ENCODE results near the gene GPATCH2. TPM values are rescaled to one million over a fixed set of nuclear protein-coding genes. Genes with fewer than 3 reads are reported as not detected.

Gene GPATCH2
- total RNA-seq, 1 donor from 2014 or later: 40.2 TPM

DNA sequence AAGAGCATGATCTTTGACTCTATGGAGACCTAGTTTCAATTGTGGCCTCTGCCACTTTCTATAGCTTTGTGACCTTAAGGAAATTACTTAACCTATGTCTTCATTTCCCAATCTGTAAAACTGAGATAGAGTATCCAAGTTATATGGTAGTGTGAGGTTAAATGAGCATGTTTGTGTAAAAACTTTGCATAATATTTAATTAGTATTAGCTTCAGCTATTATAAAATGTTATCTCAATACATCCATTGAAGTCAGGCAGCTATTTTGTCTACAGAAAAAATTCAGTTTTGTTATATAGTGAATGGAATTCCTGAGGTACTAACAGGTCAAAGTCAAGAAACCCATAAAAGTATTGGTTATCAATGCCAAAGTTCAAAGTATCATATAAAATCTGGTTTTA lies 53.6 kb downstream of the GPATCH2 start:
- DNase-seq: no peak

DNA sequence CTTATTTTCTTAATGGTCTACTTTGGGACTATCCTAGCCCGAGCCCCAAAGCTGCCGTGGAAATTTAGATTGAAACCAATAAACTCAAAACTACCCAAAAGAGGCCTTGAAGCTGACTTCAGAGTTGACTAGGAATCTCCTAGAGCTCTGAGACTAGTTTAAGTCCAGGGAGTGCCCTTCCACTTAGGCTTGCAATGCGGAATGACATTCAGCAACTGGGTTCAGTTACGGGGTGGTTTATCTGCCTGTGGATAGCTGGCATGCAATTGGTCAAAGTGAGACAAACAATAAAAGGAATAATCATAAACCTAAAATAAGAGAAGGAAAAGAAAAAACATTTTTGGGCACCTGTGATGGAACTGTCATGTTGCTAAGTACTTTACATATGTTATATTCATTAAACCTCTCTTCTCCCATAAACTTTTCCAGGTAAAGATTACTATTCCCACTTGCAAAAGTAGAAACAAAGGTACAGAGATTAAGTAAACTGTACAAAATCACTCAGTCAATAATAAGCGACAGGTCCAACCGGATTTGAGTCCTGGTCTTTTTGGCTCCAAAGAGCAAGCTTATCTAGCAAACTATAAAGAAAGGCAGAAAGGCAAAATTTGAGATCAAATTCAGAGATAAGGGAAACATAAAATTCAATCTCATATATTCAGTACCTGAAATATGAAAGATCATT lies 56.5 kb downstream of the GPATCH2 start:
- no peak for DNase-seq

GRCh38 chr1:217569021-217569420 lies 61.9 kb downstream of the GPATCH2 start:
- DNase-seq: no peak

DNA sequence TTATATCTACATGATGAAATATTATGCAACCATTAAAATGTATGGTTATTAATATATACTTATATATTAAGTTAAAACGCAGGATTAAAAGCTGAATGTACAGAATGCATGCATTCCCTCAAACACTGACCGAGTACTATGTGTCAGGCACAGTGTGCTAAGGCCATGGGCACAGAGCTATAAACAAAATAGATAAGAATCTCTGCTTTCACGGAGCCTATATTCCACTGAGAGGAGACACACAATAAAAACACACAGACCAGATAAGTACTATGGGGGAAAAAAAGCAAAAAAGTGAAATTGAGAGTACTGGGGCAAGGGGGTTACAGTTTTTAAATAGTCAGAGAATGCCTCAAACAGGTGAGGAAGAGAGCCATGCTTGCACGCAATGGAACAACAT lies 62.7 kb downstream of the GPATCH2 start:
- no peak for DNase-seq

GRCh38 chr1:217564833-217565232 lies 66.1 kb downstream of the GPATCH2 start:
- no peak for DNase-seq

- no peak for DNase-seq
These were observed 66.7 kb downstream of the GPATCH2 start for GRCh38 chr1:217564207-217564606.

DNA sequence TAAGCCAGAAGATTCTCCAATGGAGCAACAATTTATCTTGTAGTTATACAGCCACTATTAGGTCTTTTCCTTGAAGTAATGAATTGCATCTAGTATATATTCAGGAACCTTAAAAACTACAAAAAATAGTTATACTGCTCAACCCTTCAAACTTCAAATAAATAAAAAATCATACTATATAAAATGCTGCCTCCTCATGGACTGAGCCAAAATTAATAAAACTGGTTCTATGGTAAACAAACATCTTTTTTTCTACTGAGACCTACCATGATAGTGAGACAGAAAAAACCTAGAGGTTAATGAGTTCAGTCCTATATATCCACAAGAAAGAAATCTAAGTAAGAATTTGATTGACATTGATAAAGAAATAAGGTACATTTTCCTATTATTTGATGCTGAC lies 67.7 kb downstream of the GPATCH2 start:
- no peak for DNase-seq

- DNase-seq: no peak
These were observed 68.5 kb downstream of the GPATCH2 start for GRCh38 chr1:217562229-217562878.

- DNase-seq: no peak
These were observed 69.4 kb downstream of the GPATCH2 start for GRCh38 chr1:217561446-217561845.

DNA sequence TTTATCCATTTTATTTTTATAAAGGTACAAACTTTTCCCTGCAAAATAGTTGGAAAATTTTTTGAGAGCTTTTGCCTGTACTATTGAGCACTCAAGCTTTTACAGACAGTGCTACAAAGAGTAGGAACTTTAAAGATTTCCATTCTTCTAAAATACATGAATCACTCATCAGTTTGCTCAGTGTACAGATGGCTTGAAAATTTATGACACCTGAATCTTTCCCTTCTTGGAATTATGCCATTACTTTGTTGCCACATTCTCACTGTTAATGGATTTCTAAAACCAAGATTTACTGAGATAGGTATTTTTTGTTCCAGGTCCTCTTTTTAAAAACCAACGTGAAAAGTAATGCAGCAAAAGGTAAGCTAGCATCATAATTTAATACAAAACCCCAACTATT lies 76.0 kb downstream of the GPATCH2 start:
- no peak for DNase-seq

DNA sequence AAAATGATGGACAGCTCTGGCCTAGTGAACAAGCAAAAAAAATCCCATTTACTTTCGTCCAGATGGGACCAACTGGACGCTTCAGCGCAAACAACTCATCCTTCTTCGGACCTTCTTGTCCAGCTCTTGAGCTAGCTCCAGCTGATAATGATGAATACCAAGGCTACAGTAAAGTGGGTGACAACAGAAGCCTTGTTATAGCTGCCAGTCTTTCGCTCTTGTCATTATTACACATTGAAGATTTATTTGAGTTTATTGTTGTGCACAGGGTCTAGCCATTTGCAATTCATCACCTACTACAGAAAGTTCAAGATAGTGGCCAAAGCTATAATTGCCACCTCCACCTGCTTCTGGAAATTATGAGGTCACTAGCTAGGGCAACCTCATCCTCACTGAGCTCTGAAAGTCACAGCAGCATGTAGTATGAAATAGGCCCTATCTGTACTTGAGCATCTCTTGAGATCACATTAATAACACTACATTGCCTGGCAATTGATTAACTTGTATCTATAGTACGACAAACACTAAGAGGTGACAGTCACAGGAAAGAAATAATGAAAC lies 76.9 kb downstream of the GPATCH2 start:
- DNase-seq: no peak

DNA sequence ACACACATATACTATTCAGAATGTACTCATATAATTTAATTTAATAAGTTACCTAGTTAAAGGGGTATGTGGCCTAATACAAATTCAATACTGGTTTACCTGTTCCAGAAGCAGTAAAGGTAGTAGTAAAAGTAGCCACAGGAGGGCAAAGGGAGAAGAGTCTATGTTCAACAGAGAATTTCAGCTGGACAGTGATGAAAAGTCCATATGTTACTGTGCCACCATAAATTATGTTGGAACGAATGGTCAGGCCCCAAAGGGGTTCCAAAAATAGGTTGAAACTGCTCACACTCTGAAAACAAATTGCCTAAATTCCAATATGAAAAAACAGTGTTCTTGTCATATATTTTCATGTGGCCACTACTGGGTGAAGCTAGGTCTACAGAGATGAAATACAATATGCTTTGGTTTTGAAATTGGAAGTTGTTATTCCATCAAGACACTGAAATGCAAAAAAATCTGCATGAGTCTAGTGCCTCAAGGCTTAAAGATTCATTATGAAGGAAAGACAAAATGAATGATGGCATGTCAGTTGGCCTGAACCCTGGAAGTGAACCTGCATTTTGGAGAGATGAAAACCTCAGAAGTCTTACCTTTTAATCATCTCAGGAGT lies 78.4 kb downstream of the GPATCH2 start:
- no peak for DNase-seq

- no peak for DNase-seq
These were observed 88.1 kb downstream of the GPATCH2 start for GRCh38 chr1:217542837-217543236.

DNA sequence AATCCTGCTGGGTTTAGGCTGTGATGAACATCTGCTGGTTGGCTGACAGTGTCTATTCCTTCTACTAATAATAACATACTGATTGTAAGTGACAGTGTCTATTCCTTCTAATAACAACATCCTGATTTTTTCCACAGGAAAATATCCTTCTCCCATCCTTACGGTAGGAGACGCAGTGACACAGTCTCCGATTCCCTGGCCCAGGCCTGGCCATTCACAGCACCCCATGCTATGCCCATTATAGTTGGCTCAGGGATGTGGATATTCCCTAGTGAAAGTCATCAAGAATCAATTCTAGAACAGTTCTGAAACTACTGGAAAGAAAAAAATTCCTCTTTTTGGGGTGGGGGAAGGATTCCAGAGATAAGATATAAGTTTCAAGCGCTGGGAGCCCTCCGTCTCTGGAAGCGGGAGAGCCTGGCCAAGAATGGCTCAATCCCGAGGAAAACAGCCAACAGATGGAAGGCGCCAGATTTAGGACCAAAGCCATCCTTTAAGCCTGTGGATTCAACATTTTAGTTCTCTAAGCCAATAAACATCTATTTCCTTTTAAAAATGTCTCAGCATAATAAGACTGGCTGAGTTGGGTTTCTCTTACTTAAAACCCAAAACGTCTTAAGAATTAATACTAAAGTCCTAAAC lies 88.6 kb downstream of the GPATCH2 start:
- DNase-seq: no peak

DNA sequence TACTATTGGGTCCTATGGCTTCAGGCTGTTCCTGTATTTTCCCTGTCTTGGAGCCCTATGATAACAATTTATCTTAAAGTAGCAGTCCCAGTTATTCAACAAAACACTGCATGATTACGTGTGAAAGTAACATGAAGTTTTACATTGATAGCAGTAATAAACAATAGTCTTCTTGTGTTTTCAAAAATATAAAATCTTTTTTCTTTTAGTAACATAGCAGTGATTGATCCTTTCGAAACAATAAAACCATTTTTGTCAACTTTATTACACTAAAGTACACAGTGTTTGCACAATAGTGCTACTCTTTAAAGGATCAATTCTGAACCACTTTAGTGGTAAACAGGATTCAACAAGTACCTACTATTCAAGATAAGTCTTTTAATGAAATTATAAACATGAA lies 90.6 kb downstream of the GPATCH2 start:
- DNase-seq: no peak

GRCh38 chr1:217539510-217539909 lies 91.4 kb downstream of the GPATCH2 start:
- DNase-seq: no peak

DNA sequence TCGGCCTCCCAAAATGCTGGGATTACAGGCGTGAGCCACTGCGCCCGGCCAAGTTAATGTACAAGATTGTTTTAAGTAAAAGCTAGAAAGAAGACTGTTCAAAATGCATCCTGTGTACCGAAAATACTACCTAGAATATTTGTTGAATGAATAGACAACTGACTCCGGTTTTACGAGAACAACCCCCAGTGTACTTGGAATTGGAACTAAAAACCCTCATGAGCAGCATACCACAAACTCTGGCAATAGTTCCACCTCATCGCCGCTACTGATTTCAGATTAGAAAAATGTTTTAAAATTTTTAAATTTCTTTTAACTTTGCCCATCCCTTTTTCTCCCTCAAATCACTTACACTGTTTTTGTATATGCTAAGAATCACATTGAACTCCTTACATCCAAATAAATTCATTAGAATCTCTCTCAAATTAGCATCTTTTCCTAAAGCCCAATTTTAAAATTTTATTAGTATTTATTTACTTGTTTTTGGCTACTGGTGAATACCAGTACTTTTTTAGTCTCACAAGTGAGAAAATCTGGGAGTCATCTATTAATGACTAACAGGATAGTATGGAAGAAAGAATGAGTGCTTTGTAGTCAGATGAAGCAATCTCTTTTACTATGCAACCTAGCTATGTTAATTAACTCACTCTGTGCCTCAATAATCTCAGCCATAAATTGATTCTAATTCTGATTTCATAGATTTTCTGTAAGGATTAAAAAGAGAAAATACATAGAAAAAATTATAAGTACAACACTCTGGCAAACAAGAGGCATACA lies 95.1 kb downstream of the GPATCH2 start:
- DNase-seq: no peak

GRCh38 chr1:217534566-217534965 lies 96.3 kb downstream of the GPATCH2 start:
- no peak for DNase-seq

- no peak for DNase-seq
These were observed 102.6 kb downstream of the GPATCH2 start for GRCh38 chr1:217528271-217528670.

- DNase-seq: no peak
These were observed 103.7 kb downstream of the GPATCH2 start for GRCh38 chr1:217527151-217527550.

GRCh38 chr1:217526636-217527035 lies 104.3 kb downstream of the GPATCH2 start:
- no peak for DNase-seq

All from occipital lobe (tissue), 2 donors.